ENCODE results near the gene MICALL2.

DNA sequence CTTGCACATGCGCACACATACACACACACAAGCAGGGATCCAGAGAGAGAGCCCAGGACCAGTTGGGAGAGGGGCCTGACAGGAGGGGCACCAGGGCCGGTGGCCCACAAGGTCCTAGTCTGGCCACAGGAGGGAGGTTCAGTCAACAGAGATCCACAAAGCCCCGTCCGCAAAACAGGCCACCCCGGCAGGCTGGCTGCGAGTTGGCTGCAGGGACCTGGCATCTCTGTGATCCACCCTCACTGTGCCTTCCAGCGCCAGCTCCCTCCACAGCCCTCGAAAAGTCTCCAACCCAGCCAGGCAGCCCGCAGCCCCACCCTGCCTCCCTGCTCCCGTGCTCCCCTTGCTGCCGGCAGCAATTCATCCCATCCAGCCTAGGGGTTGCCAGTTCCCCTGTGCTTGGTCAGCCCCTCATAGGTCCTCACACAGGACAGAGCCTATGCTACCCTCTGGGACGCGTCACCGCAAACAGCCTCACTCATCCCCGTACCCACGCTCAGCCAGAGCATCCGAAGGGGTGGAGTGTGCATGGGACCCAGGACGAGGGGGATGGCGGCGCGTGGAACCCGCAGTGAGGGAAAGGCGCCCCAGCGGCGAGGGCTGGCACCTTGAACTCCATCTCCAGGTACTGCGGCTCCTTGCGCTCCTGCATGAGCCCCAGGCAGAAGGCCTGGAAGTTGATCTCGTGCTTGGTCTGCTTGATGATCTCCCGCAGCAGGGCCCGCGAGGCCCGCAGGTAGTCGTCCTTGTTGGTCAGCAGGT, 37.4 kb upstream of the MICALL2 start:
- TF ChIP-seq EZH2 (IDR thresholded peaks at IDR 0.05; ENCODE audit: insufficient read depth, poor library complexity, severe bottlenecking) = no peak
- no peak for TF ChIP-seq EZH2phosphoT487 (IDR thresholded peaks at IDR 0.05; ENCODE audit: insufficient read depth, low read depth)
